ENCODE data around the gene RNASEH1. TPM values are rescaled to one million over a fixed set of nuclear protein-coding genes. Genes with fewer than 3 reads are reported as not detected.
A peak's percentile ranks its signal among the peaks of the same experiment; 100 is the strongest.

RNASEH1 gene
- total and polyA plus RNA-seq, 9 donors, result 13.6 to 22.7 (median 19.5) TPM

- Histone ChIP-seq H3K27ac (ENCODE audit: low read length) (no peak within 1 kb of the TSS), H3K27me3 (ENCODE audit: control insufficient read depth, insufficient read depth, low read length) (no peaks in the 10 kb centered on the region), H3K36me3 (ENCODE audit: control insufficient read depth, insufficient read depth, low read length) (no peaks in the 10 kb centered on the region), H3K4me1 (ENCODE audit: control insufficient read depth, insufficient read depth, low read length) (peaks cover 6% of the 10 kb centered on the region), H3K9me3 (replicated peaks; ENCODE audit: control insufficient read depth, low read depth, low read length) (no peaks in the 10 kb centered on the region), H3K4me3 (ENCODE audit: low read length) (no peak within 1 kb of the TSS)
- WGBS (ENCODE audit: insufficient coverage), result 17% methylated on average over 32 of the region's 40 CpGs
- peak; percentile 35 for DNase-seq
Measured at GRCh38 chr2:3594493-3595281, 36.6 kb upstream of the RNASEH1 start, which contains the start of gene COLEC11. COLEC11 (plus strand) TSS chr2:3595112; CDS start chr2:3604341, 9,229 bp downstream.

- peaks cover 13% of the 10 kb centered on the region for H3K4me1 ChIP-seq (ENCODE audit: control insufficient read depth, insufficient read depth, low read length)
- peaks cover 15% of the 10 kb centered on the region for H3K36me3 ChIP-seq (ENCODE audit: control insufficient read depth, insufficient read depth, low read length)
- H3K4me3 ChIP-seq (ENCODE audit: low read length), result no peak overlapping the region
- H3K27me3 ChIP-seq (ENCODE audit: control insufficient read depth, insufficient read depth, low read length), result no peaks in the 10 kb centered on the region
- no peak overlapping the region for H3K27ac ChIP-seq (ENCODE audit: low read length)
- no peaks in the 10 kb centered on the region for H3K9me3 ChIP-seq (replicated peaks; ENCODE audit: control insufficient read depth, low read depth, low read length)
- DNase-seq, result no peak
- WGBS (ENCODE audit: insufficient coverage), result 93% methylated on average over 10 of the region's 11 CpGs
Measured at GRCh38 chr2:3589086-3589485, 31.0 kb upstream of the RNASEH1 start.

- peaks cover 13% of the 10 kb centered on the region for H3K4me1 ChIP-seq (ENCODE audit: control insufficient read depth, insufficient read depth, low read length)
- 93% methylated on average over 5 of the region's 7 CpGs for whole genome bisulfite sequencing (ENCODE audit: insufficient coverage)
- no peak overlapping the region for H3K27ac ChIP-seq (ENCODE audit: low read length)
- DNase-seq, result no peak
- no peaks in the 10 kb centered on the region for H3K9me3 ChIP-seq (replicated peaks; ENCODE audit: control insufficient read depth, low read depth, low read length)
- H3K36me3 ChIP-seq (ENCODE audit: control insufficient read depth, insufficient read depth, low read length), result peaks cover 18% of the 10 kb centered on the region
- no peak overlapping the region for H3K4me3 ChIP-seq (ENCODE audit: low read length)
- H3K27me3 ChIP-seq (ENCODE audit: control insufficient read depth, insufficient read depth, low read length), result no peaks in the 10 kb centered on the region
Measured at GRCh38 chr2:3588084-3588483, 30.0 kb upstream of the RNASEH1 start.

- Histone ChIP-seq H3K27ac (ENCODE audit: low read length) (no peak overlapping the region), H3K9me3 (replicated peaks; ENCODE audit: control insufficient read depth, low read depth, low read length) (no peaks in the 10 kb centered on the region), H3K4me3 (ENCODE audit: low read length) (no peak overlapping the region), H3K4me1 (ENCODE audit: control insufficient read depth, insufficient read depth, low read length) (peaks cover 13% of the 10 kb centered on the region), H3K36me3 (ENCODE audit: control insufficient read depth, insufficient read depth, low read length) (peaks cover 18% of the 10 kb centered on the region), H3K27me3 (ENCODE audit: control insufficient read depth, insufficient read depth, low read length) (no peaks in the 10 kb centered on the region)
- no peak for DNase-seq
- WGBS (ENCODE audit: insufficient coverage), result 96% methylated on average over 4 of the region's 6 CpGs
Measured at GRCh38 chr2:3587432-3587831, 29.3 kb upstream of the RNASEH1 start.

- Histone ChIP-seq H3K27ac (ENCODE audit: low read length) (no peak overlapping the region), H3K4me1 (ENCODE audit: control insufficient read depth, insufficient read depth, low read length) (peaks cover 13% of the 10 kb centered on the region), H3K9me3 (replicated peaks; ENCODE audit: control insufficient read depth, low read depth, low read length) (no peaks in the 10 kb centered on the region), H3K4me3 (ENCODE audit: low read length) (no peak overlapping the region), H3K27me3 (ENCODE audit: control insufficient read depth, insufficient read depth, low read length) (no peaks in the 10 kb centered on the region), H3K36me3 (ENCODE audit: control insufficient read depth, insufficient read depth, low read length) (peaks cover 20% of the 10 kb centered on the region)
- no peak for DNase-seq
- WGBS (ENCODE audit: insufficient coverage), result no CpG with 5 or more reads among the region's 5 CpGs
Measured at GRCh38 chr2:3587021-3587420, 28.9 kb upstream of the RNASEH1 start.

GRCh38 chr2:3586220-3586619 lies 28.1 kb upstream of the RNASEH1 start:
- Histone ChIP-seq H3K27me3 (ENCODE audit: control insufficient read depth, insufficient read depth, low read length) (no peaks in the 10 kb centered on the region), H3K36me3 (ENCODE audit: control insufficient read depth, insufficient read depth, low read length) (peaks cover 28% of the 10 kb centered on the region), H3K4me3 (ENCODE audit: low read length) (no peak overlapping the region), H3K27ac (ENCODE audit: low read length) (peak overlapping the region; percentile 75), H3K4me1 (ENCODE audit: control insufficient read depth, insufficient read depth, low read length) (peaks cover 13% of the 10 kb centered on the region), H3K9me3 (replicated peaks; ENCODE audit: control insufficient read depth, low read depth, low read length) (no peaks in the 10 kb centered on the region)
- DNase-seq, result no peak
- 88% methylated on average over 11 of the region's 16 CpGs for WGBS (ENCODE audit: insufficient coverage)

GRCh38 chr2:3585261-3586109 lies 27.4 kb upstream of the RNASEH1 start:
- no peak overlapping the region for H3K4me3 ChIP-seq (ENCODE audit: low read length)
- WGBS (ENCODE audit: insufficient coverage), result 42% methylated on average over 25 of the region's 29 CpGs
- peak; percentile 83 for DNase-seq

GRCh38 chr2:3584608-3585260 lies 26.6 kb upstream of the RNASEH1 start:
- H3K27me3 ChIP-seq (ENCODE audit: control insufficient read depth, insufficient read depth, low read length), result no peaks in the 10 kb centered on the region
- H3K9me3 ChIP-seq (replicated peaks; ENCODE audit: control insufficient read depth, low read depth, low read length), result no peaks in the 10 kb centered on the region
- no peak for DNase-seq
- H3K36me3 ChIP-seq (ENCODE audit: control insufficient read depth, insufficient read depth, low read length), result peaks cover 40% of the 10 kb centered on the region
- 57% methylated on average over 1 of the region's 4 CpGs for WGBS (ENCODE audit: insufficient coverage)
- no peak overlapping the region for H3K4me3 ChIP-seq (ENCODE audit: low read length)
- peaks cover 13% of the 10 kb centered on the region for H3K4me1 ChIP-seq (ENCODE audit: control insufficient read depth, insufficient read depth, low read length)
- H3K27ac ChIP-seq (ENCODE audit: low read length), result peak overlapping the region; percentile 75

More at GRCh38 chr2:3585261-3586109, 27.4 kb upstream of the RNASEH1 start:
- peaks cover 33% of the 10 kb centered on the region for H3K36me3 ChIP-seq (ENCODE audit: control insufficient read depth, insufficient read depth, low read length)
- peak overlapping the region; percentile 75 for H3K27ac ChIP-seq (ENCODE audit: low read length)
- H3K4me1 ChIP-seq (ENCODE audit: control insufficient read depth, insufficient read depth, low read length), result peaks cover 13% of the 10 kb centered on the region
- H3K9me3 ChIP-seq (replicated peaks; ENCODE audit: control insufficient read depth, low read depth, low read length), result no peaks in the 10 kb centered on the region
- no peaks in the 10 kb centered on the region for H3K27me3 ChIP-seq (ENCODE audit: control insufficient read depth, insufficient read depth, low read length)

- H3K4me1 ChIP-seq (ENCODE audit: control insufficient read depth, insufficient read depth, low read length), result peaks cover 13% of the 10 kb centered on the region
- no peak for DNase-seq
- no peaks in the 10 kb centered on the region for H3K27me3 ChIP-seq (ENCODE audit: control insufficient read depth, insufficient read depth, low read length)
- H3K36me3 ChIP-seq (ENCODE audit: control insufficient read depth, insufficient read depth, low read length), result peaks cover 45% of the 10 kb centered on the region
- no CpG with 5 or more reads among the region's 6 CpGs for WGBS (ENCODE audit: insufficient coverage)
- no peak overlapping the region for H3K4me3 ChIP-seq (ENCODE audit: low read length)
- no peak overlapping the region for H3K27ac ChIP-seq (ENCODE audit: low read length)
- no peaks in the 10 kb centered on the region for H3K9me3 ChIP-seq (replicated peaks; ENCODE audit: control insufficient read depth, low read depth, low read length)
Measured at GRCh38 chr2:3584076-3584475, 25.9 kb upstream of the RNASEH1 start.

All from muscle of leg (tissue), 11 donors.